ENCODE measurements around the gene POLG2.
"Not testable (repeated sequence)": the region's sequence is repeated elsewhere in the genome, so short reads cannot be mapped to it uniquely, and the experiment has no call there.

The POLG2 gene

GRCh38 chr17:64459284-64459747 lies 37.5 kb downstream of the POLG2 start:
- no peak for DNase-seq (ENCODE audit: low read depth in 1 of 2, low spot score in 1 of 2)
- in situ Hi-C loops (cut with HindIII; ENCODE audit: low pct_unique_long_range_greater_than_20kb, low sequenced_read_pairs), result no loop called here
- no peak for TF ChIP-seq JUND (IDR thresholded peaks at IDR 0.05; ENCODE audit: low read depth)

- in situ Hi-C loops (cut with HindIII; ENCODE audit: low pct_unique_long_range_greater_than_20kb, low sequenced_read_pairs), result no loop called here
- no peak for TF ChIP-seq JUND (IDR thresholded peaks at IDR 0.05; ENCODE audit: low read depth)
- DNase-seq (ENCODE audit: low read depth in 1 of 2, low spot score in 1 of 2), result no peak
Measured at GRCh38 chr17:64458756-64459155, 38.1 kb downstream of the POLG2 start.

- TF ChIP-seq JUND (IDR thresholded peaks at IDR 0.05; ENCODE audit: low read depth), result no peak
Measured at GRCh38 chr17:64457156-64457555, 39.7 kb downstream of the POLG2 start.

GRCh38 chr17:64455993-64456885 lies 40.6 kb downstream of the POLG2 start:
- no peak for TF ChIP-seq JUND (IDR thresholded peaks at IDR 0.05; ENCODE audit: low read depth)
- in situ Hi-C loops (cut with HindIII; ENCODE audit: low pct_unique_long_range_greater_than_20kb, low sequenced_read_pairs), result no loop called here

More at GRCh38 chr17:64457156-64457555, 39.7 kb downstream of the POLG2 start:
- in situ Hi-C loops (cut with HindIII; ENCODE audit: low pct_unique_long_range_greater_than_20kb, low sequenced_read_pairs), result no loop called here
- DNase-seq (ENCODE audit: low read depth in 1 of 2, low spot score in 1 of 2), result no peak

GRCh38 chr17:64449545-64449944 lies 47.3 kb downstream of the POLG2 start:
- no peak for DNase-seq (ENCODE audit: low read depth in 1 of 2, low spot score in 1 of 2)
- in situ Hi-C loops (cut with HindIII; ENCODE audit: low pct_unique_long_range_greater_than_20kb, low sequenced_read_pairs), result no loop called here
- no peak for TF ChIP-seq JUND (IDR thresholded peaks at IDR 0.05; ENCODE audit: low read depth)

More at GRCh38 chr17:64455993-64456885, 40.6 kb downstream of the POLG2 start:
- no peak for DNase-seq (ENCODE audit: low read depth in 1 of 2, low spot score in 1 of 2)

GRCh38 chr17:64448665-64449512 lies 48.0 kb downstream of the POLG2 start, which contains the start of gene MILR1:
MILR1 (plus strand) TSS chr17:64449115; CDS start chr17:64449169, 54 bp downstream.
- no peak for TF ChIP-seq JUND (IDR thresholded peaks at IDR 0.05; ENCODE audit: low read depth)
- in situ Hi-C loops (cut with HindIII; ENCODE audit: low pct_unique_long_range_greater_than_20kb, low sequenced_read_pairs), result no loop called here
- no peak for DNase-seq (ENCODE audit: low read depth in 1 of 2, low spot score in 1 of 2)

- no peak for DNase-seq (ENCODE audit: low read depth in 1 of 2, low spot score in 1 of 2)
- no peak for TF ChIP-seq JUND (IDR thresholded peaks at IDR 0.05; ENCODE audit: low read depth)
- in situ Hi-C loops (cut with HindIII; ENCODE audit: low pct_unique_long_range_greater_than_20kb, low sequenced_read_pairs), result no loop called here
Measured at GRCh38 chr17:64447526-64447925, 49.3 kb downstream of the POLG2 start.

- no peak for TF ChIP-seq JUND (IDR thresholded peaks at IDR 0.05; ENCODE audit: low read depth)
- peak in 1 of 2 experiments; percentile 15 for DNase-seq (ENCODE audit: low read depth in 1 of 2, low spot score in 1 of 2)
- in situ Hi-C loops (cut with HindIII; ENCODE audit: low pct_unique_long_range_greater_than_20kb, low sequenced_read_pairs), result no loop called here
Measured at GRCh38 chr17:64443086-64443760, 53.6 kb downstream of the POLG2 start.

GRCh38 chr17:64442541-64442971 lies 54.3 kb downstream of the POLG2 start:
- no peak for TF ChIP-seq JUND (IDR thresholded peaks at IDR 0.05; ENCODE audit: low read depth)
- in situ Hi-C loops (cut with HindIII; ENCODE audit: low pct_unique_long_range_greater_than_20kb, low sequenced_read_pairs), result no loop called here
- no peak for DNase-seq (ENCODE audit: low read depth in 1 of 2, low spot score in 1 of 2)

GRCh38 chr17:64441772-64442540 lies 54.9 kb downstream of the POLG2 start:
- TF ChIP-seq JUND (IDR thresholded peaks at IDR 0.05; ENCODE audit: low read depth), result no peak
- peak in 1 of 2 experiments; percentile 54 for DNase-seq (ENCODE audit: low read depth in 1 of 2, low spot score in 1 of 2)

GRCh38 chr17:64439956-64440355 lies 56.9 kb downstream of the POLG2 start:
- in situ Hi-C loops (cut with HindIII; ENCODE audit: low pct_unique_long_range_greater_than_20kb, low sequenced_read_pairs), result no loop called here
- DNase-seq (ENCODE audit: low read depth in 1 of 2, low spot score in 1 of 2), result no peak
- no peak for TF ChIP-seq JUND (IDR thresholded peaks at IDR 0.05; ENCODE audit: low read depth)

More at GRCh38 chr17:64441772-64442540, 54.9 kb downstream of the POLG2 start:
- in situ Hi-C loops (cut with HindIII; ENCODE audit: low pct_unique_long_range_greater_than_20kb, low sequenced_read_pairs), result no loop called here

- in situ Hi-C loops (cut with HindIII; ENCODE audit: low pct_unique_long_range_greater_than_20kb, low sequenced_read_pairs); DNase-seq (ENCODE audit: low read depth in 1 of 2, low spot score in 1 of 2): not testable (repeated sequence)
Measured at GRCh38 chr17:64439521-64439920, 57.3 kb downstream of the POLG2 start.

Measured in T47D (cell line).